HepG2 (cell line): ENCODE measurements around the gene C17orf75. TPM values are rescaled to one million over a fixed set of nuclear protein-coding genes. Genes with fewer than 3 reads are reported as not detected.

Experiments used
- ATAC-seq: fragments of 200-7000 bp; cut with Tn5 transposase; 3 replicates; pipeline ENCODE4 v1.9.1; 2020; ENCODE audit warnings: mild to moderate bottlenecking, moderate library complexity
- BruUV-seq: library from RNA; stranded (reverse); fragments of 400-500 nt; replicated peaks from 2 replicates; lab custom pipeline; 2021; lab: Mats Ljungman, UMichigan
- CTCF ChIA-PET: fragments of 300-600 bp; formaldehyde crosslinking; extraction: SDS; loops from one replicate; lab custom pipeline; 2021; ENCODE audit warnings: low total read pairs, inconsistent platforms, low intra/inter-chr PET ratio; lab: Yijun Ruan, JAX
- POLR2A ChIA-PET: fragments of 350-600 bp; sonication (Branson Sonifier 250); formaldehyde crosslinking; loops from one replicate; lab custom pipeline; 2020; ENCODE audit warnings: antibody characterized with exemption, inconsistent platforms; lab: Yijun Ruan, JAX
- DNase-seq: peaks from one replicate; pipeline ENCODE4 v3.0.0-alpha.2; 2015; ENCODE audit warnings: low spot score
- FAIRE-seq: peaks from 3 replicates; lab custom pipeline; 2011; peaks lifted over from hg19 to GRCh38; lab: Jason Lieb, UNC
- H2AFZ ChIP-seq: one replicate; pipeline ENCODE4 v1.6.1; 2011; ENCODE audit warnings: low read length, inconsistent platforms
- H3K27ac ChIP-seq: fragments of 300-600 bp; 3 replicates; pipeline ENCODE4 v1.8.0; 2011; ENCODE audit warnings: mixed run types, mild to moderate bottlenecking, mixed read lengths, low read length, inconsistent platforms; ENCODE audit not compliant: insufficient read depth; ENCODE audit errors: extremely low read length
- H3K27me3 ChIP-seq, 2 experiments: fragments of 200-600 bp in 1 of 2; 2 replicates in 1 of 2; 3 replicates in 1 of 2; pipeline versions ENCODE4 v1.6.0 to v1.8.0; 2011; ENCODE audit warnings: low read length in 2 of 2, mild to moderate bottlenecking in 2 of 2, moderate library complexity in 2 of 2, inconsistent platforms in 1 of 2; ENCODE audit not compliant: insufficient read depth in 2 of 2, control insufficient read depth in 1 of 2
- H3K36me3 ChIP-seq, 2 experiments: fragments of 200-600 bp in 1 of 2; replicated peaks in 1 of 2; 2 replicates in 1 of 2; 3 replicates in 1 of 2; pipeline versions ENCODE4 v1.5.1 to v1.8.0; 2011; ENCODE audit warnings: low read length in 2 of 2, inconsistent platforms in 1 of 2; ENCODE audit not compliant: insufficient read depth in 2 of 2, control insufficient read depth in 1 of 2
- H3K4me1 ChIP-seq: 2 replicates; pipeline ENCODE4 v1.5.1; 2012; ENCODE audit warnings: low read length, inconsistent platforms; ENCODE audit not compliant: insufficient read depth
- H3K4me2 ChIP-seq: 2 replicates; pipeline ENCODE4 v1.6.0; 2011; ENCODE audit warnings: low read depth, low read length, inconsistent platforms
- H3K4me3 ChIP-seq, 3 experiments: fragments of 200-600 bp in 1 of 3; sonication (generic), shearing (Covaris generic) in 1 of 3; replicated peaks in 1 of 3; 2 replicates each; pipeline ENCODE4 v1.5.1; 2011 to 2016; ENCODE audit warnings: low read length in 3 of 3, inconsistent platforms in 2 of 3, low read depth in 2 of 3, mild to moderate bottlenecking in 2 of 3, control low read depth in 1 of 3, mixed read lengths in 1 of 3; ENCODE audit not compliant: insufficient read depth in 1 of 3
- H3K79me2 ChIP-seq: one replicate; pipeline ENCODE4 v1.6.1; 2011; ENCODE audit warnings: low read length, inconsistent platforms; ENCODE audit not compliant: insufficient read depth
- H3K9ac ChIP-seq: 2 replicates; pipeline ENCODE4 v1.6.0; 2011; ENCODE audit warnings: mild to moderate bottlenecking, low read depth, low read length, inconsistent platforms; ENCODE audit not compliant: insufficient read depth
- H3K9me3 ChIP-seq: 2 replicates; pipeline ENCODE4 v1.5.1; 2012; ENCODE audit warnings: mild to moderate bottlenecking, low read length
- H4K20me1 ChIP-seq: 2 replicates; pipeline ENCODE4 v1.6.0; 2011; ENCODE audit warnings: inconsistent platforms, mild to moderate bottlenecking, low read length, moderate library complexity; ENCODE audit not compliant: insufficient read depth
- GZF1 ChIP-seq: sonication (generic); formaldehyde crosslinking; IDR thresholded peaks from 2 replicates; pipeline ENCODE4 v1.5.1; 2020; ENCODE audit warnings: mild to moderate bottlenecking, missing genetic modification reagents
- NFRKB ChIP-seq: fragments of 450-650 bp; IDR thresholded peaks from 2 replicates; pipeline ENCODE4 v1.6.1; 2017
- PAWR ChIP-seq: sonication (generic); formaldehyde crosslinking; IDR thresholded peaks from 2 replicates; pipeline ENCODE4 v1.4.0; 2020; ENCODE audit warnings: missing genetic modification reagents, mild to moderate bottlenecking, borderline replicate concordance
- ZNF138 ChIP-seq: sonication (generic); formaldehyde crosslinking; IDR thresholded peaks from 2 replicates; pipeline ENCODE4 v1.5.0; 2020; ENCODE audit warnings: mild to moderate bottlenecking, low read depth, missing genetic modification reagents
- ZNF383 ChIP-seq: sonication (generic); formaldehyde crosslinking; IDR thresholded peaks from 2 replicates; pipeline ENCODE4 v1.4.0; 2020; ENCODE audit warnings: missing genetic modification reagents, mild to moderate bottlenecking, borderline replicate concordance
- ZNF768 ChIP-seq: sonication (generic); formaldehyde crosslinking; IDR thresholded peaks from 2 replicates; pipeline ENCODE4 v1.4.0; 2020; ENCODE audit warnings: missing genetic modification reagents
- WGBS: methylation state at CpG from one replicate; pipeline ENCODE4 v1.1.6; 2017; ENCODE audit warnings: low lambda C conversion rate; 5-methylcytosine and 5-hydroxymethylcytosine counted together
- in situ Hi-C: cut with HindIII; loops from 2 replicates; pipeline ENCODE4 v1.10.0; 2017; ENCODE audit warnings: low pct_unique_long_range_greater_than_20kb; ENCODE audit not compliant: extremely low pct_ligation_motif_present
- intact Hi-C: fragments of 100-400 bp; cut with micrococcal nuclease; formaldehyde crosslinking; loops from one replicate; pipeline ENCODE4 v1.10.0; 2022; ENCODE audit not compliant: unreplicated experiment
- polyA plus RNA-seq, 8 experiments: library from polyadenylated mRNA; depleted of rRNA in 3 of 8; stranded (reverse) in 7 of 8; unstranded in 1 of 8; fragments of >200 nt; fragmentation: Illumina TruSeq in 4 of 8; extraction: Trizol in 4 of 8; gene quantifications; 2 replicates each; pipeline versions ENCODE4 v1.2.1 to v1.2.3, GENCODE V29; 2011 to 2016; ENCODE audit warnings: low read depth in 4 of 8, missing spikeins in 1 of 8, mixed read lengths in 1 of 8; ENCODE audit not compliant: insufficient read depth in 1 of 8
- total RNA-seq, 5 experiments: library from RNA; depleted of rRNA; stranded (reverse); fragments of >200 nt; fragmentation: Illumina TruSeq; extraction: Trizol; gene quantifications; 2 replicates each; pipeline ENCODE4 v1.2.3, GENCODE V29; 2016; ENCODE audit warnings: low read depth in 1 of 5
- TF ChIP-seq, protein P1 (sequence below): sonication (generic); formaldehyde crosslinking; IDR thresholded peaks from 2 replicates; pipeline ENCODE4 v1.5.0; 2020; ENCODE audit warnings: missing genetic modification reagents
- TF ChIP-seq, protein P2 (sequence below): sonication (generic); formaldehyde crosslinking; IDR thresholded peaks from 2 replicates; pipeline ENCODE4 v1.4.0; 2020; ENCODE audit warnings: mild to moderate bottlenecking, missing genetic modification reagents
- TF ChIP-seq, protein P3 (sequence below): sonication (generic); formaldehyde crosslinking; IDR thresholded peaks from 2 replicates; pipeline ENCODE4 v1.9.0; 2021; ENCODE audit warnings: missing genetic modification reagents, borderline replicate concordance
- TF ChIP-seq, protein P4 (sequence below): sonication (generic); formaldehyde crosslinking; IDR thresholded peaks from 2 replicates; pipeline ENCODE4 v1.4.0; 2020; ENCODE audit warnings: missing genetic modification reagents, mild to moderate bottlenecking, borderline replicate concordance

Gene C17orf75
- total and polyA plus RNA-seq, 2 of the 13 experiments (the other 11 are each of a cell fraction or from before 2014, with no cell fraction given), result 16.2 to 33.0 TPM

DNA sequence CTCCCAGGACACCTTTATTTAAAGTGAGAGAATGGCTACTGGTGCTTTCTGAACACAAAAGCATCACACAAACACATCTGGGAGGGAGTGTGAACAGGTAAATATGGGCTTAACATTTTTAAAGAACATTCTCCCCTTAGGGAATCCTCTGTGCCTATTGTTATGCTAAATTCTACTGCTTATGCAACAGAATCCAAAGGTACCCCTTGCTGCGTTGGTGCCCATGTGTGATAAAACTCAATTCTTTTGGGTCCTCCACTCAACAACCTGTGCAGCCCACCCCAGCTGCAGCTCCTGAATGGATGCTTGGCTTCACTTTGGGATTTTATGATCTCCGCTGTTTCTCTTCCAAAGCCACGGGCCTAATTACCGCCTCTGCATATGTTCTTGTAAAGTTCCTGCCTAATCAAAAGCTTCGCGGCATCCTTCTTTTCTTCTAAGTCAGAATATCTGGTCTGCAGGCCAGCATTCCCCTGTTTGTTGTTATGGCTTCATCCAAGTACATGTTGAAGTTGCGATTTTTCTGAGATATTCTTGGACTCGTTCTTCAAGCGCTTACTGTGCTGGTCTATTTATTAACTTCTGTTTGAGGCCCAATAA, 52.4 kb downstream of the C17orf75 start:
- H3K27ac ChIP-seq, result no peak overlapping the region
- intact Hi-C loops, result no loop called here
- no peak overlapping the region for H3K9ac ChIP-seq
- no peak overlapping the region for H2AFZ ChIP-seq
- DNase-seq (no peak), FAIRE-seq (no peak)
- peaks cover 0 to 1% of the 10 kb centered on the region in 2 experiments; a peak in 1 of 5 replicates for H3K27me3 ChIP-seq
- H3K9me3 ChIP-seq, result no peaks in the 10 kb centered on the region
- TF ChIP-seq, protein P1, sequence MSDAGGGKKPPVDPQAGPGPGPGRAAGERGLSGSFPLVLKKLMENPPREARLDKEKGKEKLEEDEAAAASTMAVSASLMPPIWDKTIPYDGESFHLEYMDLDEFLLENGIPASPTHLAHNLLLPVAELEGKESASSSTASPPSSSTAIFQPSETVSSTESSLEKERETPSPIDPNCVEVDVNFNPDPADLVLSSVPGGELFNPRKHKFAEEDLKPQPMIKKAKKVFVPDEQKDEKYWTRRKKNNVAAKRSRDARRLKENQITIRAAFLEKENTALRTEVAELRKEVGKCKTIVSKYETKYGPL (CRISPR knock-in tag), result no peak
- TF ChIP-seq, protein P2, sequence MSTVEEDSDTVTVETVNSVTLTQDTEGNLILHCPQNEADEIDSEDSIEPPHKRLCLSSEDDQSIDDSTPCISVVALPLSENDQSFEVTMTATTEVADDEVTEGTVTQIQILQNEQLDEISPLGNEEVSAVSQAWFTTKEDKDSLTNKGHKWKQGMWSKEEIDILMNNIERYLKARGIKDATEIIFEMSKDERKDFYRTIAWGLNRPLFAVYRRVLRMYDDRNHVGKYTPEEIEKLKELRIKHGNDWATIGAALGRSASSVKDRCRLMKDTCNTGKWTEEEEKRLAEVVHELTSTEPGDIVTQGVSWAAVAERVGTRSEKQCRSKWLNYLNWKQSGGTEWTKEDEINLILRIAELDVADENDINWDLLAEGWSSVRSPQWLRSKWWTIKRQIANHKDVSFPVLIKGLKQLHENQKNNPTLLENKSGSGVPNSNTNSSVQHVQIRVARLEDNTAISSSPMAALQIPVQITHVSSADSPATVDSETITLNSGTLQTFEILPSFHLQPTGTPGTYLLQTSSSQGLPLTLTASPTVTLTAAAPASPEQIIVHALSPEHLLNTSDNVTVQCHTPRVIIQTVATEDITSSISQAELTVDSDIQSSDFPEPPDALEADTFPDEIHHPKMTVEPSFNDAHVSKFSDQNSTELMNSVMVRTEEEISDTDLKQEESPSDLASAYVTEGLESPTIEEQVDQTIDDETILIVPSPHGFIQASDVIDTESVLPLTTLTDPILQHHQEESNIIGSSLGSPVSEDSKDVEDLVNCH (CRISPR knock-in tag), result no peak
- TF ChIP-seq, protein P3, sequence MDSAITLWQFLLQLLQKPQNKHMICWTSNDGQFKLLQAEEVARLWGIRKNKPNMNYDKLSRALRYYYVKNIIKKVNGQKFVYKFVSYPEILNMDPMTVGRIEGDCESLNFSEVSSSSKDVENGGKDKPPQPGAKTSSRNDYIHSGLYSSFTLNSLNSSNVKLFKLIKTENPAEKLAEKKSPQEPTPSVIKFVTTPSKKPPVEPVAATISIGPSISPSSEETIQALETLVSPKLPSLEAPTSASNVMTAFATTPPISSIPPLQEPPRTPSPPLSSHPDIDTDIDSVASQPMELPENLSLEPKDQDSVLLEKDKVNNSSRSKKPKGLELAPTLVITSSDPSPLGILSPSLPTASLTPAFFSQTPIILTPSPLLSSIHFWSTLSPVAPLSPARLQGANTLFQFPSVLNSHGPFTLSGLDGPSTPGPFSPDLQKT (CRISPR knock-in tag), result no peak
- no peak for TF ChIP-seq ZNF138 (CRISPR knock-in tag)
- TF ChIP-seq, protein P4, sequence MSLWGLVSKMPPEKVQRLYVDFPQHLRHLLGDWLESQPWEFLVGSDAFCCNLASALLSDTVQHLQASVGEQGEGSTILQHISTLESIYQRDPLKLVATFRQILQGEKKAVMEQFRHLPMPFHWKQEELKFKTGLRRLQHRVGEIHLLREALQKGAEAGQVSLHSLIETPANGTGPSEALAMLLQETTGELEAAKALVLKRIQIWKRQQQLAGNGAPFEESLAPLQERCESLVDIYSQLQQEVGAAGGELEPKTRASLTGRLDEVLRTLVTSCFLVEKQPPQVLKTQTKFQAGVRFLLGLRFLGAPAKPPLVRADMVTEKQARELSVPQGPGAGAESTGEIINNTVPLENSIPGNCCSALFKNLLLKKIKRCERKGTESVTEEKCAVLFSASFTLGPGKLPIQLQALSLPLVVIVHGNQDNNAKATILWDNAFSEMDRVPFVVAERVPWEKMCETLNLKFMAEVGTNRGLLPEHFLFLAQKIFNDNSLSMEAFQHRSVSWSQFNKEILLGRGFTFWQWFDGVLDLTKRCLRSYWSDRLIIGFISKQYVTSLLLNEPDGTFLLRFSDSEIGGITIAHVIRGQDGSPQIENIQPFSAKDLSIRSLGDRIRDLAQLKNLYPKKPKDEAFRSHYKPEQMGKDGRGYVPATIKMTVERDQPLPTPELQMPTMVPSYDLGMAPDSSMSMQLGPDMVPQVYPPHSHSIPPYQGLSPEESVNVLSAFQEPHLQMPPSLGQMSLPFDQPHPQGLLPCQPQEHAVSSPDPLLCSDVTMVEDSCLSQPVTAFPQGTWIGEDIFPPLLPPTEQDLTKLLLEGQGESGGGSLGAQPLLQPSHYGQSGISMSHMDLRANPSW (CRISPR knock-in tag), result no peak
- TF ChIP-seq NFRKB, result no peak
- no peak for TF ChIP-seq ZNF383 (CRISPR knock-in tag)
- TF ChIP-seq ZNF768 (CRISPR knock-in tag), result no peak
- TF ChIP-seq GZF1 (CRISPR knock-in tag), result no peak
- no peak for TF ChIP-seq PAWR
- TF ChIP-seq, all 625 proteins: peak for 0
- no peaks in the 10 kb centered on the region for H3K36me3 ChIP-seq
- CTCF ChIA-PET, result no interaction called here
- in situ Hi-C loops, result no loop called here
- H3K4me2 ChIP-seq, result no peak overlapping the region
- H4K20me1 ChIP-seq, result no peaks in the 10 kb centered on the region
- 75% methylated on average over 9 of the region's 9 CpGs for WGBS
- H3K4me1 ChIP-seq, result peaks cover 15% of the 10 kb centered on the region
- POLR2A ChIA-PET, result no interaction called here
- no peak overlapping the region for H3K4me3 ChIP-seq
- BruUV-seq, result no TSS peak
- H3K79me2 ChIP-seq, result no peaks in the 10 kb centered on the region
- no peak for ATAC-seq
